Measurements from ENCODE around the gene PSORS1C1. TPM values are rescaled to one million over a fixed set of nuclear protein-coding genes. Genes with fewer than 3 reads are reported as not detected.
A peak's percentile ranks its signal among the peaks of the same experiment; 100 is the strongest.

PSORS1C1 gene
- total RNA-seq, 1 donor from 2014 or later, result not detected

DNA sequence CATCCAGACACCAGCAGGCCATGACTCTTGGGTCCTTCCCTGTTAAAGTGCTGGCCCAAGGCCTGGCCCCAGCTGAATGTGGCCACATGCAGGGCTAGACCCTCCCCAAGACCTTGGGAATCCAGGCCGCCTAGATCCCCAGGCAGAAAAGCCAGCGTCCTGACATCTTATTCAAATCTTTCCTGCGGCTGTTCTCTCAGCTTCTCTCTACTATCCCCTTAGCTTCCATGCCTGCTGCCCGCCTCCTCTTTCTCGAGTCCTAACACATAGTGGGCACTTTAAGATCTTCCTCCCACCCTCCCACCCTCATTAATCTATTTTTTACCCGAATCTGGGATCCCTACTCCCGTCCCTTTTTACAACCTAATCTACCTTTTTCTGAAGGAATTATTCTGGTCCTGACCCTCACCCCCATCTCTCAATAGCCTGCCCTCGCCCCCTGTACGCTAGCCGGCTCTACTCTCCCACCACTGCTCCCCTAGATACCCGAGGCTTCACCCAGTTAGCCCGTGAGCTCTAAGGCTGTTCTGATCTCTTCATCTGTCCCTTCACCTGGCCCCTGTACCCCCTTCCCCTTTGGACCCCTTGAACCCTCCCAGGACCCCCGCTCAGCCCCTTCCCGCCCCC, 43.0 kb downstream of the PSORS1C1 start, which contains the start of gene CCHCR1:
CCHCR1 (minus strand) TSS at position 290 of the 627 bp plus-strand sequence; CDS start at position 88, 202 bp downstream.
- Mint-ChIP-seq H3K4me1 (ENCODE audit: unreplicated experiment) (peaks cover 24% of the 10 kb centered on the region), H3K27me3 (no peaks in the 10 kb centered on the region), H3K4me3 (peak within 1 kb of the TSS; percentile 94), H3K9me3 (no peaks in the 10 kb centered on the region), H3K36me3 (peaks cover 3% of the 10 kb centered on the region), H3K27ac (peak within 1 kb of the TSS; percentile 81)
- no peak for DNase-seq (ENCODE audit: extremely low spot score, unreplicated experiment)
- TF ChIP-seq, protein P1, sequence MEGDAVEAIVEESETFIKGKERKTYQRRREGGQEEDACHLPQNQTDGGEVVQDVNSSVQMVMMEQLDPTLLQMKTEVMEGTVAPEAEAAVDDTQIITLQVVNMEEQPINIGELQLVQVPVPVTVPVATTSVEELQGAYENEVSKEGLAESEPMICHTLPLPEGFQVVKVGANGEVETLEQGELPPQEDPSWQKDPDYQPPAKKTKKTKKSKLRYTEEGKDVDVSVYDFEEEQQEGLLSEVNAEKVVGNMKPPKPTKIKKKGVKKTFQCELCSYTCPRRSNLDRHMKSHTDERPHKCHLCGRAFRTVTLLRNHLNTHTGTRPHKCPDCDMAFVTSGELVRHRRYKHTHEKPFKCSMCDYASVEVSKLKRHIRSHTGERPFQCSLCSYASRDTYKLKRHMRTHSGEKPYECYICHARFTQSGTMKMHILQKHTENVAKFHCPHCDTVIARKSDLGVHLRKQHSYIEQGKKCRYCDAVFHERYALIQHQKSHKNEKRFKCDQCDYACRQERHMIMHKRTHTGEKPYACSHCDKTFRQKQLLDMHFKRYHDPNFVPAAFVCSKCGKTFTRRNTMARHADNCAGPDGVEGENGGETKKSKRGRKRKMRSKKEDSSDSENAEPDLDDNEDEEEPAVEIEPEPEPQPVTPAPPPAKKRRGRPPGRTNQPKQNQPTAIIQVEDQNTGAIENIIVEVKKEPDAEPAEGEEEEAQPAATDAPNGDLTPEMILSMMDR (conservative IDR thresholded peaks at IDR 0.05), result no peak

DNA sequence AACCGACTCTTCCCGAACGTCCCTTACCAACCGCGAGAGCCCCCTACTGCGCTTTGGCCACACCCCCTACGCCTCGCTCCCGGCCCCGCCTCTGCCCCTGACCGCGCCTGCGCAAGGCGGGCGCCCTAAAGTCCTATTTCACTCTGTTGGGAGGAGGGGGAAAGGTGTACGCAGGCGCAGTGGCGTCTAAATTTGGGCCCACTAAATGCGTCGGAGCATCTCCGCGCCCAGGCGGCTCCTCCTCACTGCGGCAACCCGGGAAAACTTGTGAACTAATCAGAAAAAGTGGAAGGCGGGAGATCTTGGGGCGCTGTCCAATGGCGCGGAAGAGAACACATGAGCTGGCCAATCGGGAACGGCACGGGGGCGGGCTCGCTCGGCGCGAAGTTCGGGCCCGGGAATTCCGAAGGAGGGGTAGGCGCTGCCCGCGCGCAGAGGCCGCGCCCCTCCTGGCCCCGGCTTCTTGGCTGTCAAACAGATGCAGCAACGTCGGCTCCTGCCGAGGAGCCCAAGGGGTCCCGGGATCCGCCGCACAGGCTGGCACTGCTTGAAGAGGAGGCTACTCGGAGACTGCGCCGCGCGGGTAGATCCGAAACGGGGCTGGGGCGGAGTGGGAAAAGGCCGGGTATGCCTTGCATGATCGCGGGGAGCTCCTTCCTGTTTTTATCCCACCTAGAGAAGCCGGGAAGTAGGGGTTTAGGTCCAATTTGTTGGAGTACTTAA, 43.7 kb downstream of the PSORS1C1 start, which contains the start of gene TCF19:
TCF19 (plus strand) TSS at position 450 of the 723 bp plus-strand sequence. CDS start 881 bp downstream, outside the sequence.
- Mint-ChIP-seq H3K4me1 (ENCODE audit: unreplicated experiment) (peaks cover 21% of the 10 kb centered on the region), H3K4me3 (peak within 1 kb of the TSS; percentile 94), H3K36me3 (peaks cover 7% of the 10 kb centered on the region), H3K27ac (peak within 1 kb of the TSS; percentile 81), H3K27me3 (no peaks in the 10 kb centered on the region), H3K9me3 (no peaks in the 10 kb centered on the region)
- DNase-seq (ENCODE audit: extremely low spot score, unreplicated experiment), result peak; percentile 98
- TF ChIP-seq, protein P1 (conservative IDR thresholded peaks at IDR 0.05), result no peak

DNA sequence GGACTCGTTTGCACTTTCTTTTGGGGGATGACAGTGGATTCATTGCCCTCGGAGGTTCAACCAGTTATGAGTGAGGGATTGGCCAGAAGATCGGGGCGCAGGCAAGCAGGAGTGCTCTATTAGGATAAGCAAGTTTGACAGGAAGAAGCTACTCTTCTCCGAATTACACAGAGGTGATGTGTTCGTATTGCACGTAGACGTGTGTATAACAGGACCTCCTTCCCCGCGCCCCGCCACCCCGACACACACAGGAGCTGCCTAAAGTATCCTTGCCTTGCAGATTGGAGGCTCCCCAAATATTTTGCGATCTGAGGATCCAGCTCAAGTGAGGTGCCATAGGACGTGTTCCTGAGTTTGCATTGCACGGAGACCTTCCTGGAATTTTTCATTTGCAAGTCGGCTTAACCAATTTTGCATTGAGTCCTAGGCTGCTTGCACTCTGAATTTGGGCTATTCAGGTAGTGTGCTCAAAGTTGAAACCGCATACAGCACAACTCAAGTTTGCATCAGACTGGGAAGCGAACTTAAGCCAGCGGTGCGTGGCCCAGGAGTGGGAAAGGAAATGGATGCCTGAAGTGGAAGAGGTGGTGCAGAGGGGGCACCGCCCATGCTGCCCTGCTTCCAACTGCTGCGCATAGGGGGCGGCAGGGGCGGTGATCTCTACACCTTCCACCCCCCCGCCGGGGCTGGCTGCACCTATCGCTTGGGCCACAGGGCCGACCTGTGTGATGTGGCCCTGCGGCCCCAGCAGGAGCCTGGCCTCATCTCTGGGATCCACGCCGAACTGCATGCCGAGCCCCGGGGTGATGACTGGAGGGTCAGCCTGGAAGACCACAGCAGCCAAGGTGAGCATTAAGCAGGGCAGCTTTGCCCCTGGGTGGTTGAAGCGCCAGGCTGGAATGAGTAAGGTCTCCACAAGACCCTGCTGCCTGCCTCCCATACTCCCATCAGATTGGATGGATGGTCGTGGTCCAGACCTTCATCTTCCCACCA, 44.6 kb downstream of the PSORS1C1 start:
- no peaks in the 10 kb centered on the region for H3K9me3 Mint-ChIP-seq
- peak overlapping the region; percentile 94 for H3K4me3 Mint-ChIP-seq
- TF ChIP-seq, protein P1 (conservative IDR thresholded peaks at IDR 0.05), result no peak
- H3K27me3 Mint-ChIP-seq, result no peaks in the 10 kb centered on the region
- no peak for DNase-seq (ENCODE audit: extremely low spot score, unreplicated experiment)
- H3K36me3 Mint-ChIP-seq, result peaks cover 7% of the 10 kb centered on the region
- peaks cover 21% of the 10 kb centered on the region for H3K4me1 Mint-ChIP-seq (ENCODE audit: unreplicated experiment)
- peak overlapping the region; percentile 81 for H3K27ac Mint-ChIP-seq

DNA sequence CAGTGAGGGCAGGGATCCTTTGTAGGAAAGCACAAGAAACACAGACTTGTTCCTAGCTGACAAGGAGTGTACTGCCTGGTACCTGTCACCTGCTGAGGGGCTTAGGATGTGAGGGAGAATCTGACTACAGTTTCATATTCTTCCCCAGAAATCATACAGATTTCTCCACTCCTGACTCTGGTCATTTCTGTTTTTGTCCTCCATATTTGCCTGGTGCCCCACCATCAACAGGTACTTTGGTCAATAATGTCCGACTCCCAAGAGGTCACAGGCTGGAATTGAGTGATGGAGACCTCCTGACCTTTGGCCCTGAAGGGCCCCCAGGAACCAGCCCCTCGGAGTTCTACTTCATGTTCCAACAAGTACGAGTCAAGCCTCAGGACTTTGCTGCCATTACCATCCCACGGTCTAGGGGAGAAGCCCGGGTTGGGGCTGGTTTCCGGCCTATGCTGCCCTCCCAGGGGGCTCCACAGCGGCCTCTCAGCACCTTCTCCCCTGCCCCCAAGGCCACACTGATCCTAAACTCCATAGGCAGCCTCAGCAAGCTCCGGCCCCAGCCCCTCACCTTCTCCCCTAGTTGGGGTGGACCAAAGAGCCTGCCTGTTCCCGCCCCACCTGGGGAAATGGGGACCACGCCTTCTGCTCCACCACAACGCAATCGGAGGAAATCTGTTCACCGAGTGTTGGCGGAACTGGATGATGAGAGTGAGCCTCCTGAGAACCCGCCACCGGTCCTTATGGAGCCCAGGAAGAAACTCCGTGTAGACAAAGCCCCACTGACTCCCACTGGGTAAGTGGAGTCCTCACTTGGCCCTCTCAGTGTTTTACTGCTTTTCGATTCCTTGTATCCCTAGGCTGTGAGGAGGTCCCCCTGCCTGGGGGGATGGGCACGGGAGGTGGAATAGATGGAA, 46.9 kb downstream of the PSORS1C1 start:
- TF ChIP-seq, protein P1 (conservative IDR thresholded peaks at IDR 0.05), result no peak
- H3K4me1 Mint-ChIP-seq (ENCODE audit: unreplicated experiment), result peaks cover 21% of the 10 kb centered on the region
- H3K27me3 Mint-ChIP-seq, result no peaks in the 10 kb centered on the region
- H3K36me3 Mint-ChIP-seq, result peaks cover 4% of the 10 kb centered on the region
- H3K9me3 Mint-ChIP-seq, result no peaks in the 10 kb centered on the region
- H3K4me3 Mint-ChIP-seq, result no peak overlapping the region
- DNase-seq (ENCODE audit: extremely low spot score, unreplicated experiment), result no peak
- H3K27ac Mint-ChIP-seq, result no peak overlapping the region

All from type B pancreatic cell (in vitro differentiated cells).